ENCODE measurements around the gene SPPL2A.

- TF ChIP-seq CTCF (IDR thresholded peaks at IDR 0.05; ENCODE audit: low read length) (peak; percentile 92), EZH2 (IDR thresholded peaks at IDR 0.05; ENCODE audit: borderline replicate concordance, low read length) (no peak)
Measured at GRCh38 chr15:50675535-50676144, 89.9 kb downstream of the SPPL2A start.

Data from OCI-LY1 (cell line).